HepG2 (cell line): ENCODE results near the gene PMM2. TPM values are rescaled to one million over a fixed set of nuclear protein-coding genes. Genes with fewer than 3 reads are reported as not detected.

Source experiments
- ATAC-seq: fragments of 200-7000 bp; cut with Tn5 transposase; 3 replicates; pipeline ENCODE4 v1.9.1; 2020; ENCODE audit warnings: mild to moderate bottlenecking, moderate library complexity
- BruUV-seq: library from RNA; stranded (reverse); fragments of 400-500 nt; replicated peaks from 2 replicates; lab custom pipeline; 2021; lab: Mats Ljungman, UMichigan
- CTCF ChIA-PET: fragments of 300-600 bp; formaldehyde crosslinking; extraction: SDS; loops from one replicate; lab custom pipeline; 2021; ENCODE audit warnings: low total read pairs, inconsistent platforms, low intra/inter-chr PET ratio; lab: Yijun Ruan, JAX
- POLR2A ChIA-PET: fragments of 350-600 bp; sonication (Branson Sonifier 250); formaldehyde crosslinking; loops from one replicate; lab custom pipeline; 2020; ENCODE audit warnings: antibody characterized with exemption, inconsistent platforms; lab: Yijun Ruan, JAX
- DNase-seq: peaks from one replicate; pipeline ENCODE4 v3.0.0-alpha.2; 2015; ENCODE audit warnings: low spot score
- FAIRE-seq: peaks from 3 replicates; lab custom pipeline; 2011; peaks lifted over from hg19 to GRCh38; lab: Jason Lieb, UNC
- H2AFZ ChIP-seq: one replicate; pipeline ENCODE4 v1.6.1; 2011; ENCODE audit warnings: low read length, inconsistent platforms
- H3K27ac ChIP-seq: fragments of 300-600 bp; 3 replicates; pipeline ENCODE4 v1.8.0; 2011; ENCODE audit warnings: mixed run types, mild to moderate bottlenecking, mixed read lengths, low read length, inconsistent platforms; ENCODE audit not compliant: insufficient read depth; ENCODE audit errors: extremely low read length
- H3K27me3 ChIP-seq, 2 experiments: fragments of 200-600 bp in 1 of 2; 2 replicates in 1 of 2; 3 replicates in 1 of 2; pipeline versions ENCODE4 v1.6.0 to v1.8.0; 2011; ENCODE audit warnings: low read length in 2 of 2, mild to moderate bottlenecking in 2 of 2, moderate library complexity in 2 of 2, inconsistent platforms in 1 of 2; ENCODE audit not compliant: insufficient read depth in 2 of 2, control insufficient read depth in 1 of 2
- H3K36me3 ChIP-seq, 2 experiments: fragments of 200-600 bp in 1 of 2; replicated peaks in 1 of 2; 2 replicates in 1 of 2; 3 replicates in 1 of 2; pipeline versions ENCODE4 v1.5.1 to v1.8.0; 2011; ENCODE audit warnings: low read length in 2 of 2, inconsistent platforms in 1 of 2; ENCODE audit not compliant: insufficient read depth in 2 of 2, control insufficient read depth in 1 of 2
- H3K4me1 ChIP-seq: 2 replicates; pipeline ENCODE4 v1.5.1; 2012; ENCODE audit warnings: low read length, inconsistent platforms; ENCODE audit not compliant: insufficient read depth
- H3K4me2 ChIP-seq: 2 replicates; pipeline ENCODE4 v1.6.0; 2011; ENCODE audit warnings: low read depth, low read length, inconsistent platforms
- H3K4me3 ChIP-seq, 3 experiments: fragments of 200-600 bp in 1 of 3; sonication (generic), shearing (Covaris generic) in 1 of 3; replicated peaks in 1 of 3; 2 replicates each; pipeline ENCODE4 v1.5.1; 2011 to 2016; ENCODE audit warnings: low read length in 3 of 3, inconsistent platforms in 2 of 3, low read depth in 2 of 3, mild to moderate bottlenecking in 2 of 3, control low read depth in 1 of 3, mixed read lengths in 1 of 3; ENCODE audit not compliant: insufficient read depth in 1 of 3
- H3K79me2 ChIP-seq: one replicate; pipeline ENCODE4 v1.6.1; 2011; ENCODE audit warnings: low read length, inconsistent platforms; ENCODE audit not compliant: insufficient read depth
- H3K9ac ChIP-seq: 2 replicates; pipeline ENCODE4 v1.6.0; 2011; ENCODE audit warnings: mild to moderate bottlenecking, low read depth, low read length, inconsistent platforms; ENCODE audit not compliant: insufficient read depth
- H3K9me3 ChIP-seq: 2 replicates; pipeline ENCODE4 v1.5.1; 2012; ENCODE audit warnings: mild to moderate bottlenecking, low read length
- H4K20me1 ChIP-seq: 2 replicates; pipeline ENCODE4 v1.6.0; 2011; ENCODE audit warnings: inconsistent platforms, mild to moderate bottlenecking, low read length, moderate library complexity; ENCODE audit not compliant: insufficient read depth
- AHR ChIP-seq: IDR thresholded peaks from 2 replicates; pipeline ENCODE4 v1.6.1; 2018; ENCODE audit warnings: missing genetic modification reagents, missing compliant biosample characterization
- CREM ChIP-seq, 2 experiments: sonication (generic) in 1 of 2; formaldehyde crosslinking in 1 of 2; IDR thresholded peaks; 2 replicates each; pipeline versions ENCODE4 v1.4.0 to v1.6.1; 2016 to 2020; ENCODE audit warnings: antibody characterized with exemption in 1 of 2, mild to moderate bottlenecking in 1 of 2, missing genetic modification reagents in 1 of 2
- FIP1L1 ChIP-seq: fragments of 200-400 bp; formaldehyde crosslinking; IDR thresholded peaks from 2 replicates; pipeline ENCODE4 v1.6.1; 2018; ENCODE audit warnings: low read depth, mild to moderate bottlenecking, low read length, moderate library complexity, borderline replicate concordance; ENCODE audit not compliant: insufficient read depth
- FOXC1 ChIP-seq: sonication (generic); formaldehyde crosslinking; IDR thresholded peaks from 2 replicates; pipeline ENCODE4 v1.8.0; 2022; ENCODE audit warnings: mild to moderate bottlenecking, missing genetic modification reagents, borderline replicate concordance
- SOX13 ChIP-seq, 3 experiments: fragments of 450-650 bp in 1 of 3; sonication (generic) in 1 of 3; formaldehyde crosslinking in 1 of 3; IDR thresholded peaks in 2 of 3; conservative IDR thresholded peaks in 1 of 3; 2 replicates each; pipeline versions ENCODE4 v1.5.0 to v1.6.1; 2016 to 2020; ENCODE audit warnings: antibody characterized with exemption in 1 of 3, mild to moderate bottlenecking in 1 of 3, missing compliant biosample characterization in 1 of 3, missing genetic modification reagents in 1 of 3, moderate library complexity in 1 of 3
- SOX5 ChIP-seq: IDR thresholded peaks from 2 replicates; pipeline ENCODE4 v1.6.1; 2016; ENCODE audit warnings: borderline replicate concordance
- SOX6 ChIP-seq, 2 experiments: fragments of 450-650 bp in 1 of 2; sonication (generic) in 1 of 2; formaldehyde crosslinking in 1 of 2; IDR thresholded peaks; 2 replicates each; pipeline versions ENCODE4 v1.4.0 to v1.6.1; 2017 to 2020; ENCODE audit warnings: antibody characterized with exemption in 1 of 2, mild to moderate bottlenecking in 1 of 2, missing genetic modification reagents in 1 of 2
- SP140L ChIP-seq: sonication (generic); formaldehyde crosslinking; IDR thresholded peaks from 2 replicates; pipeline ENCODE4 v1.4.0; 2020; ENCODE audit warnings: missing genetic modification reagents, borderline replicate concordance
- TRAFD1 ChIP-seq: sonication (generic); formaldehyde crosslinking; IDR thresholded peaks from 2 replicates; pipeline ENCODE4 v1.5.1; 2020; ENCODE audit warnings: missing genetic modification reagents, mild to moderate bottlenecking, borderline replicate concordance
- U2AF2 ChIP-seq: fragments of 200-400 bp; formaldehyde crosslinking; IDR thresholded peaks from 2 replicates; pipeline ENCODE4 v1.6.1; 2017; ENCODE audit warnings: low read depth, mild to moderate bottlenecking, low read length
- ZBTB7A ChIP-seq: sonication (generic); formaldehyde crosslinking; IDR thresholded peaks from 2 replicates; pipeline ENCODE4 v1.8.0; 2022; ENCODE audit warnings: mild to moderate bottlenecking, missing genetic modification reagents
- WGBS: methylation state at CpG from one replicate; pipeline ENCODE4 v1.1.6; 2017; ENCODE audit warnings: low lambda C conversion rate; 5-methylcytosine and 5-hydroxymethylcytosine counted together
- in situ Hi-C: cut with HindIII; loops from 2 replicates; pipeline ENCODE4 v1.10.0; 2017; ENCODE audit warnings: low pct_unique_long_range_greater_than_20kb; ENCODE audit not compliant: extremely low pct_ligation_motif_present
- intact Hi-C: fragments of 100-400 bp; cut with micrococcal nuclease; formaldehyde crosslinking; loops from one replicate; pipeline ENCODE4 v1.10.0; 2022; ENCODE audit not compliant: unreplicated experiment
- polyA plus RNA-seq, 8 experiments: library from polyadenylated mRNA; depleted of rRNA in 3 of 8; stranded (reverse) in 7 of 8; unstranded in 1 of 8; fragments of >200 nt; fragmentation: Illumina TruSeq in 4 of 8; extraction: Trizol in 4 of 8; gene quantifications; 2 replicates each; pipeline versions ENCODE4 v1.2.1 to v1.2.3, GENCODE V29; 2011 to 2016; ENCODE audit warnings: low read depth in 4 of 8, missing spikeins in 1 of 8, mixed read lengths in 1 of 8; ENCODE audit not compliant: insufficient read depth in 1 of 8
- total RNA-seq, 5 experiments: library from RNA; depleted of rRNA; stranded (reverse); fragments of >200 nt; fragmentation: Illumina TruSeq; extraction: Trizol; gene quantifications; 2 replicates each; pipeline ENCODE4 v1.2.3, GENCODE V29; 2016; ENCODE audit warnings: low read depth in 1 of 5
- TF ChIP-seq, protein P1 (sequence below): fragments of 450-650 bp; IDR thresholded peaks from 2 replicates; pipeline ENCODE4 v1.6.1; 2017
- TF ChIP-seq, protein P2 (sequence below): sonication (generic); formaldehyde crosslinking; IDR thresholded peaks from 2 replicates; pipeline ENCODE4 v1.4.0; 2020; ENCODE audit warnings: missing genetic modification reagents
- TF ChIP-seq, protein P3 (sequence below): sonication (generic); formaldehyde crosslinking; IDR thresholded peaks from 2 replicates; pipeline ENCODE4 v1.5.1; 2020; ENCODE audit warnings: missing genetic modification reagents, mild to moderate bottlenecking, borderline replicate concordance
- TF ChIP-seq, protein P4 (sequence below): sonication (generic); formaldehyde crosslinking; IDR thresholded peaks from 2 replicates; pipeline ENCODE4 v1.8.1; 2023; ENCODE audit warnings: mild to moderate bottlenecking, moderate library complexity, missing genetic modification reagents

The PMM2 gene
- total and polyA plus RNA-seq, 2 of the 13 experiments (the other 11 are each of a cell fraction or from before 2014, with no cell fraction given): 52.2 to 93.7 TPM

GRCh38 chr16:8776129-8776584, 21.5 kb upstream of the PMM2 start:
- ChIA-PET POLR2A (no interaction called here), CTCF (no interaction called here)
- H3K27ac ChIP-seq: no peak overlapping the region
- in situ Hi-C loops: no loop called here
- no peak for TF ChIP-seq ZBTB7A (CRISPR knock-in tag)
- TF ChIP-seq FOXC1 (CRISPR knock-in tag): no peak
- TF ChIP-seq CREM (IDR thresholded peaks at IDR 0.05): no peak
- TF ChIP-seq CREM (CRISPR knock-in tag; IDR thresholded peaks at IDR 0.05): no peak
- TF ChIP-seq SP140L (CRISPR knock-in tag): no peak
- no peak for TF ChIP-seq FIP1L1
- no peak for TF ChIP-seq TRAFD1 (CRISPR knock-in tag)
- TF ChIP-seq, protein P1, sequence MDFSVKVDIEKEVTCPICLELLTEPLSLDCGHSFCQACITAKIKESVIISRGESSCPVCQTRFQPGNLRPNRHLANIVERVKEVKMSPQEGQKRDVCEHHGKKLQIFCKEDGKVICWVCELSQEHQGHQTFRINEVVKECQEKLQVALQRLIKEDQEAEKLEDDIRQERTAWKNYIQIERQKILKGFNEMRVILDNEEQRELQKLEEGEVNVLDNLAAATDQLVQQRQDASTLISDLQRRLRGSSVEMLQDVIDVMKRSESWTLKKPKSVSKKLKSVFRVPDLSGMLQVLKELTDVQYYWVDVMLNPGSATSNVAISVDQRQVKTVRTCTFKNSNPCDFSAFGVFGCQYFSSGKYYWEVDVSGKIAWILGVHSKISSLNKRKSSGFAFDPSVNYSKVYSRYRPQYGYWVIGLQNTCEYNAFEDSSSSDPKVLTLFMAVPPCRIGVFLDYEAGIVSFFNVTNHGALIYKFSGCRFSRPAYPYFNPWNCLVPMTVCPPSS: no peak
- TF ChIP-seq SOX6 (IDR thresholded peaks at IDR 0.05): no peak
- no peak for TF ChIP-seq SOX6 (CRISPR knock-in tag; IDR thresholded peaks at IDR 0.05)
- TF ChIP-seq, protein P2, sequence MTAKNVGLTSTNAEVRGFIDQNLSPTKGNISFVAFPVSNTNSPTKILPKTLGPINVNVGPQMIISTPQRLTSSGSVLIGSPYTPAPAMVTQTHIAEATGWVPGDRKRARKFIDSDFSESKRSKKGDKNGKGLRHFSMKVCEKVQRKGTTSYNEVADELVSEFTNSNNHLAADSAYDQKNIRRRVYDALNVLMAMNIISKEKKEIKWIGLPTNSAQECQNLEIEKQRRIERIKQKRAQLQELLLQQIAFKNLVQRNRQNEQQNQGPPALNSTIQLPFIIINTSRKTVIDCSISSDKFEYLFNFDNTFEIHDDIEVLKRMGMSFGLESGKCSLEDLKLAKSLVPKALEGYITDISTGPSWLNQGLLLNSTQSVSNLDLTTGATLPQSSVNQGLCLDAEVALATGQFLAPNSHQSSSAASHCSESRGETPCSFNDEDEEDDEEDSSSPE (CRISPR knock-in tag): no peak
- TF ChIP-seq, protein P3, sequence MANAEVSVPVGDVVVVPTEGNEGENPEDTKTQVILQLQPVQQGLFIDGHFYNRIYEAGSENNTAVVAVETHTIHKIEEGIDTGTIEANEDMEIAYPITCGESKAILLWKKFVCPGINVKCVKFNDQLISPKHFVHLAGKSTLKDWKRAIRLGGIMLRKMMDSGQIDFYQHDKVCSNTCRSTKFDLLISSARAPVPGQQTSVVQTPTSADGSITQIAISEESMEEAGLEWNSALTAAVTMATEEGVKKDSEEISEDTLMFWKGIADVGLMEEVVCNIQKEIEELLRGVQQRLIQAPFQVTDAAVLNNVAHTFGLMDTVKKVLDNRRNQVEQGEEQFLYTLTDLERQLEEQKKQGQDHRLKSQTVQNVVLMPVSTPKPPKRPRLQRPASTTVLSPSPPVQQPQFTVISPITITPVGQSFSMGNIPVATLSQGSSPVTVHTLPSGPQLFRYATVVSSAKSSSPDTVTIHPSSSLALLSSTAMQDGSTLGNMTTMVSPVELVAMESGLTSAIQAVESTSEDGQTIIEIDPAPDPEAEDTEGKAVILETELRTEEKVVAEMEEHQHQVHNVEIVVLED (CRISPR knock-in tag): no peak
- TF ChIP-seq AHR: no peak
- TF ChIP-seq, protein P4, sequence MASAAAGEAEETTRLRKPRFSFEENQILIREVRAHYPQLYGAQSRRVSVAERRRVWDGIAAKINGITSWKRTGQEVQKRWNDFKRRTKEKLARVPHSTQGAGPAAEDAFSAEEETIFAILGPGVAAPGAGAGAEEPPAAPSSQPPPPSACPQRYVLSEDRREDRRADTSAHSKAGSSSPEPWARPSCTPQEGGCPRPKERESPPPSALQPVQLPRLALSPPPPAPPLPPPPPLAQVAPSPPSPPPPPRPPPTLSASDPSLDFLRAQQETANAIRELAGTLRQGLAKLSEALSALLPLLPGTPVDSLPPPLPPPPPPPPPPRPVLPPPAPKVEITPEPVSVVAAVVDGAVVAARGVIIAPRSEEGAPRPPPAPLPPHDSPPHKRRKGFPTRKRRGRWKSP (CRISPR knock-in tag): no peak
- TF ChIP-seq SOX5 (CRISPR knock-in tag): no peak
- TF ChIP-seq SOX13 (IDR thresholded peaks at IDR 0.05): no peak
- no peak for TF ChIP-seq SOX13 (CRISPR knock-in tag; conservative IDR thresholded peaks at IDR 0.05 in 1 of 2, IDR thresholded peaks at IDR 0.05 in 1 of 2)
- TF ChIP-seq U2AF2: no peak
- DNase-seq (no peak), FAIRE-seq (no peak), ATAC-seq (no peak)
- no peak overlapping the region for H3K4me2 ChIP-seq
- no peak overlapping the region for H2AFZ ChIP-seq
- H3K79me2 ChIP-seq: no peaks in the 10 kb centered on the region
- intact Hi-C loops: no loop called here
- H3K4me3 ChIP-seq: no peak overlapping the region
- no peaks in the 10 kb centered on the region for H3K27me3 ChIP-seq
- WGBS: 98% methylated on average over 12 of the region's 12 CpGs
- no peaks in the 10 kb centered on the region for H3K9me3 ChIP-seq
- no peak overlapping the region for H3K9ac ChIP-seq
- no peaks in the 10 kb centered on the region for H4K20me1 ChIP-seq
- H3K36me3 ChIP-seq: peaks cover 46 to 76% of the 10 kb centered on the region in 2 experiments
- BruUV-seq: no TSS peak
- no peaks in the 10 kb centered on the region for H3K4me1 ChIP-seq
